Omental fat pad (tissue), 4 donors: ENCODE data around the gene UBR2. TPM values are rescaled to one million over a fixed set of nuclear protein-coding genes. Genes with fewer than 3 reads are reported as not detected.
A peak's percentile ranks its signal among the peaks of the same experiment; 100 is the strongest.

ENCODE experiments used
- ATAC-seq: fragments of 150-250 bp; one replicate; pipeline ENCODE4 v1.9.1; 2016; ENCODE audit warnings: mild to moderate bottlenecking, moderate library complexity; ENCODE audit not compliant: low FRiP score
- DNase-seq: peaks from one replicate; pipeline ENCODE4 v3.0.0-alpha.2; 2019; ENCODE audit warnings: low spot score
- CTCF ChIP-seq, 3 donors: fragments of 450-650 bp; IDR thresholded peaks; one replicate each; pipeline ENCODE4 v1.5.1; 2016 to 2017; ENCODE audit warnings: antibody characterized with exemption in 3 of 3, mild to moderate bottlenecking in 3 of 3, moderate library complexity in 2 of 3
- total RNA-seq, 4 donors: library from RNA; depleted of rRNA; stranded (reverse); fragments of >200 nt; gene quantifications; one replicate each; pipeline ENCODE4 v1.1.0, GENCODE V29; 2016

Gene UBR2
- total RNA-seq, 4 donors from 2014 or later, result 20.8 to 42.9 (median 26.6) TPM

- TF ChIP-seq CTCF (IDR thresholded peaks at IDR 0.05), result no peak
- DNase-seq (no peak), ATAC-seq (peak; percentile 72)
Measured at GRCh38 chr6:42704251-42704936, 140.6 kb downstream of the UBR2 start.

GRCh38 chr6:42704937-42705374 lies 141.1 kb downstream of the UBR2 start:
- no peak for DNase-seq
- no peak for TF ChIP-seq CTCF (IDR thresholded peaks at IDR 0.05)
- ATAC-seq, result peak; percentile 6

- no peak for ATAC-seq
- DNase-seq, result no peak
- no peak for TF ChIP-seq CTCF (IDR thresholded peaks at IDR 0.05)
Measured at GRCh38 chr6:42707595-42707994, 143.8 kb downstream of the UBR2 start.

- no peak for ATAC-seq
- TF ChIP-seq CTCF (IDR thresholded peaks at IDR 0.05), result no peak
- DNase-seq, result no peak
Measured at GRCh38 chr6:42708096-42708495, 144.3 kb downstream of the UBR2 start.

GRCh38 chr6:42709871-42710270 lies 146.0 kb downstream of the UBR2 start:
- ATAC-seq (no peak), DNase-seq (no peak)
- TF ChIP-seq CTCF (IDR thresholded peaks at IDR 0.05), result no peak

- ATAC-seq (no peak), DNase-seq (no peak)
- no peak for TF ChIP-seq CTCF (IDR thresholded peaks at IDR 0.05)
Measured at GRCh38 chr6:42710316-42710715, 146.5 kb downstream of the UBR2 start.

GRCh38 chr6:42711930-42712329 lies 148.1 kb downstream of the UBR2 start:
- ATAC-seq, result no peak
- no peak for TF ChIP-seq CTCF (IDR thresholded peaks at IDR 0.05)
- no peak for DNase-seq
